Small intestine (tissue), 7 donors: ENCODE measurements around the gene TBCC. TPM values are rescaled to one million over a fixed set of nuclear protein-coding genes. Genes with fewer than 3 reads are reported as not detected.
"Not testable (repeated sequence)": the region's sequence is repeated elsewhere in the genome, so short reads cannot be mapped to it uniquely, and the experiment has no call there.

Source experiments
- DNase-seq, 2 donors: peaks; one replicate each; pipeline versions ENCODE4 v3.0.0 to v3.0.0-alpha.2; 2013
- FAIRE-seq: peaks from 2 replicates; lab custom pipeline; 2012; peaks lifted over from hg19 to GRCh38; lab: Jason Lieb, UNC
- H3K27ac ChIP-seq, 3 donors: one replicate each; pipeline ENCODE4 v1.5.1; 2013; ENCODE audit warnings: low read length in 2 of 3, mild to moderate bottlenecking in 2 of 3, control low read depth in 1 of 3, inconsistent platforms in 1 of 3, low read depth in 1 of 3, moderate library complexity in 1 of 3
- H3K27me3 ChIP-seq, 3 donors: one replicate each; pipeline ENCODE4 v1.6.1; 2013; ENCODE audit warnings: low read length in 3 of 3, inconsistent platforms in 1 of 3; ENCODE audit not compliant: control insufficient read depth in 3 of 3, insufficient read depth in 3 of 3
- H3K36me3 ChIP-seq, 3 donors: one replicate each; pipeline ENCODE4 v1.6.1; 2013; ENCODE audit warnings: low read length in 3 of 3, inconsistent platforms in 1 of 3, low read depth in 1 of 3, mild to moderate bottlenecking in 1 of 3, moderate library complexity in 1 of 3; ENCODE audit not compliant: control insufficient read depth in 3 of 3, insufficient read depth in 2 of 3
- H3K4me1 ChIP-seq, 3 donors: one replicate each; pipeline ENCODE4 v1.6.1; 2013; ENCODE audit warnings: low read length in 2 of 3, inconsistent platforms in 1 of 3, low read depth in 1 of 3, mild to moderate bottlenecking in 1 of 3, moderate library complexity in 1 of 3; ENCODE audit not compliant: control insufficient read depth in 3 of 3, insufficient read depth in 2 of 3
- H3K4me3 ChIP-seq, 3 donors: one replicate each; pipeline ENCODE4 v1.5.1; 2013; ENCODE audit warnings: low read length in 3 of 3, control low read depth in 1 of 3, inconsistent platforms in 1 of 3, low read depth in 1 of 3, mild to moderate bottlenecking in 1 of 3, moderate library complexity in 1 of 3
- H3K9me3 ChIP-seq, 2 donors: one replicate each; pipeline ENCODE4 v1.6.1; 2013; ENCODE audit warnings: low read depth in 1 of 2, low read length in 1 of 2; ENCODE audit not compliant: control insufficient read depth in 2 of 2, insufficient read depth in 1 of 2
- WGBS, 3 donors: extraction: QIAGEN DNeasy Blood & Tissue Kit; methylation state at CpG; one replicate each; pipeline ENCODE4 v1.1.7; 2013; 5-methylcytosine and 5-hydroxymethylcytosine counted together
- polyA plus RNA-seq, 4 donors: library from polyadenylated mRNA; stranded (reverse) in 3 of 4; unstranded in 1 of 4; fragments of 200-250 nt in 3 of 4; fragments of 120-200 nt in 1 of 4; gene quantifications; one replicate each; pipeline versions ENCODE4 v1.2.1 to v1.2.3, GENCODE V29; 2013
- donor health status: healthy with polysubstance abuse.
- donor health status: control.
- donor health status: control.
- donor health status: Bipolar disorder and iron deficiency.
- donor health status: healthy.

TBCC gene
- polyA plus RNA-seq, 4 donors = 23.8 to 30.0 (median 26.9) TPM

- 89 to 94% (median 91%) methylated on average over 6 of the region's 6 CpGs for WGBS, 3 donors
- H3K4me1 ChIP-seq = peaks cover 0 to 9% (median 0%) of the 10 kb centered on the region in 3 donors
Measured at GRCh38 chr6:42779521-42779920, 33.6 kb upstream of the TBCC start.

GRCh38 chr6:42778122-42778521 lies 32.2 kb upstream of the TBCC start:
- Histone ChIP-seq H3K9me3 (no peaks in the 10 kb centered on the region), H3K4me1 (peaks cover 0 to 12% (median 0%) of the 10 kb centered on the region in 3 donors), H3K4me3 (no peak overlapping the region), H3K36me3 (no peaks in the 10 kb centered on the region), H3K27ac (no peak overlapping the region), H3K27me3 (no peaks in the 10 kb centered on the region)
- FAIRE-seq (no peak), DNase-seq (no peak)
- 70 to 81% (median 74%) methylated on average over 2 of the region's 2 CpGs for WGBS, 3 donors

More at GRCh38 chr6:42779521-42779920, 33.6 kb upstream of the TBCC start:
- no peak overlapping the region for H3K4me3 ChIP-seq
- H3K27me3 ChIP-seq = no peaks in the 10 kb centered on the region
- no peak overlapping the region for H3K27ac ChIP-seq
- FAIRE-seq = no peak
- H3K9me3 ChIP-seq = no peaks in the 10 kb centered on the region
- H3K36me3 ChIP-seq = no peaks in the 10 kb centered on the region
- no peak for DNase-seq

- WGBS, 3 donors = 74 to 79% (median 74%) methylated on average over 2 of the region's 2 CpGs
- no peak for FAIRE-seq
Measured at GRCh38 chr6:42777126-42777822, 31.4 kb upstream of the TBCC start.

GRCh38 chr6:42774821-42775487 lies 29.1 kb upstream of the TBCC start:
- not testable (repeated sequence) for FAIRE-seq, H3K36me3 ChIP-seq, H3K4me3 ChIP-seq, H3K9me3 ChIP-seq, H3K27me3 ChIP-seq
- peak in 1 of 2 donors; percentile 37 for DNase-seq
- WGBS, 3 donors = 63 to 82% (median 74%) methylated on average over 10 of the region's 10 CpGs
- Histone ChIP-seq H3K4me1 (peaks cover 0 to 14% (median 11%) of the 10 kb centered on the region in 3 donors), H3K27ac (peak overlapping the region in 2 of 3 donors; percentile 50 to 85)

More at GRCh38 chr6:42777126-42777822, 31.4 kb upstream of the TBCC start:
- Histone ChIP-seq H3K4me1 (peaks cover 0 to 14% (median 0%) of the 10 kb centered on the region in 3 donors), H3K27ac (no peak overlapping the region), H3K27me3 (no peaks in the 10 kb centered on the region), H3K9me3 (no peaks in the 10 kb centered on the region), H3K36me3 (no peaks in the 10 kb centered on the region), H3K4me3 (no peak overlapping the region)
- DNase-seq = no peak

GRCh38 chr6:42774201-42774600 lies 28.3 kb upstream of the TBCC start:
- peak overlapping the region in 1 of 3 donors; percentile 59 for H3K27ac ChIP-seq
- H3K27me3 ChIP-seq = no peaks in the 10 kb centered on the region
- DNase-seq (no peak), FAIRE-seq (no peak)
- no peak overlapping the region for H3K4me3 ChIP-seq
- H3K9me3 ChIP-seq = no peaks in the 10 kb centered on the region
- peaks cover 0 to 4% (median 0%) of the 10 kb centered on the region in 3 donors for H3K36me3 ChIP-seq
- WGBS, 3 donors = 83 to 86% (median 86%) methylated on average over 4 of the region's 4 CpGs
- H3K4me1 ChIP-seq = peaks cover 0 to 14% (median 11%) of the 10 kb centered on the region in 3 donors

- DNase-seq (no peak), FAIRE-seq (no peak)
- Histone ChIP-seq H3K27ac (peak overlapping the region in 1 of 3 donors; percentile 55), H3K4me3 (no peak overlapping the region), H3K36me3 (peaks cover 0 to 8% (median 0%) of the 10 kb centered on the region in 3 donors), H3K27me3 (no peaks in the 10 kb centered on the region), H3K4me1 (peaks cover 0 to 11% (median 8%) of the 10 kb centered on the region in 3 donors), H3K9me3 (no peaks in the 10 kb centered on the region)
- 51 to 57% (median 54%) methylated on average over 3 of the region's 3 CpGs for WGBS, 3 donors
Measured at GRCh38 chr6:42771741-42772100, 25.8 kb upstream of the TBCC start.

- Histone ChIP-seq H3K27me3 (no peaks in the 10 kb centered on the region), H3K36me3 (peaks cover 0 to 8% (median 0%) of the 10 kb centered on the region in 3 donors), H3K9me3 (no peaks in the 10 kb centered on the region), H3K27ac (no peak overlapping the region), H3K4me1 (peaks cover 0 to 11% (median 8%) of the 10 kb centered on the region in 3 donors), H3K4me3 (no peak overlapping the region)
- DNase-seq = no peak
- 88 to 98% (median 93%) methylated on average over 2 of the region's 2 CpGs for WGBS, 3 donors
- no peak for FAIRE-seq
Measured at GRCh38 chr6:42769836-42770235, 23.9 kb upstream of the TBCC start.

- H3K4me3 ChIP-seq = no peak overlapping the region
- FAIRE-seq (no peak), DNase-seq (no peak)
- H3K27ac ChIP-seq = no peak overlapping the region
- peaks cover 0 to 11% (median 3%) of the 10 kb centered on the region in 3 donors for H3K4me1 ChIP-seq
- H3K9me3 ChIP-seq = no peaks in the 10 kb centered on the region
- H3K27me3 ChIP-seq = no peaks in the 10 kb centered on the region
- H3K36me3 ChIP-seq = peaks cover 0 to 8% (median 0%) of the 10 kb centered on the region in 3 donors
- 98 to 99% (median 98%) methylated on average over 4 of the region's 4 CpGs for WGBS, 3 donors
Measured at GRCh38 chr6:42769051-42769450, 23.1 kb upstream of the TBCC start.
